GM21447 (cell line): ENCODE results near the gene CDC27.
"Not testable (repeated sequence)": the region's sequence is repeated elsewhere in the genome, so short reads cannot be mapped to it uniquely, and the experiment has no call there.

Experiments used
- ATAC-seq: cut with Tn5 transposase; IDR thresholded peaks from one replicate; pipeline ENCODE4 v1.9.1; 2021; ENCODE audit not compliant: unreplicated experiment

CDC27 gene, protein sequence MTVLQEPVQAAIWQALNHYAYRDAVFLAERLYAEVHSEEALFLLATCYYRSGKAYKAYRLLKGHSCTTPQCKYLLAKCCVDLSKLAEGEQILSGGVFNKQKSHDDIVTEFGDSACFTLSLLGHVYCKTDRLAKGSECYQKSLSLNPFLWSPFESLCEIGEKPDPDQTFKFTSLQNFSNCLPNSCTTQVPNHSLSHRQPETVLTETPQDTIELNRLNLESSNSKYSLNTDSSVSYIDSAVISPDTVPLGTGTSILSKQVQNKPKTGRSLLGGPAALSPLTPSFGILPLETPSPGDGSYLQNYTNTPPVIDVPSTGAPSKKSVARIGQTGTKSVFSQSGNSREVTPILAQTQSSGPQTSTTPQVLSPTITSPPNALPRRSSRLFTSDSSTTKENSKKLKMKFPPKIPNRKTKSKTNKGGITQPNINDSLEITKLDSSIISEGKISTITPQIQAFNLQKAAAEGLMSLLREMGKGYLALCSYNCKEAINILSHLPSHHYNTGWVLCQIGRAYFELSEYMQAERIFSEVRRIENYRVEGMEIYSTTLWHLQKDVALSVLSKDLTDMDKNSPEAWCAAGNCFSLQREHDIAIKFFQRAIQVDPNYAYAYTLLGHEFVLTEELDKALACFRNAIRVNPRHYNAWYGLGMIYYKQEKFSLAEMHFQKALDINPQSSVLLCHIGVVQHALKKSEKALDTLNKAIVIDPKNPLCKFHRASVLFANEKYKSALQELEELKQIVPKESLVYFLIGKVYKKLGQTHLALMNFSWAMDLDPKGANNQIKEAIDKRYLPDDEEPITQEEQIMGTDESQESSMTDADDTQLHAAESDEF

DNA sequence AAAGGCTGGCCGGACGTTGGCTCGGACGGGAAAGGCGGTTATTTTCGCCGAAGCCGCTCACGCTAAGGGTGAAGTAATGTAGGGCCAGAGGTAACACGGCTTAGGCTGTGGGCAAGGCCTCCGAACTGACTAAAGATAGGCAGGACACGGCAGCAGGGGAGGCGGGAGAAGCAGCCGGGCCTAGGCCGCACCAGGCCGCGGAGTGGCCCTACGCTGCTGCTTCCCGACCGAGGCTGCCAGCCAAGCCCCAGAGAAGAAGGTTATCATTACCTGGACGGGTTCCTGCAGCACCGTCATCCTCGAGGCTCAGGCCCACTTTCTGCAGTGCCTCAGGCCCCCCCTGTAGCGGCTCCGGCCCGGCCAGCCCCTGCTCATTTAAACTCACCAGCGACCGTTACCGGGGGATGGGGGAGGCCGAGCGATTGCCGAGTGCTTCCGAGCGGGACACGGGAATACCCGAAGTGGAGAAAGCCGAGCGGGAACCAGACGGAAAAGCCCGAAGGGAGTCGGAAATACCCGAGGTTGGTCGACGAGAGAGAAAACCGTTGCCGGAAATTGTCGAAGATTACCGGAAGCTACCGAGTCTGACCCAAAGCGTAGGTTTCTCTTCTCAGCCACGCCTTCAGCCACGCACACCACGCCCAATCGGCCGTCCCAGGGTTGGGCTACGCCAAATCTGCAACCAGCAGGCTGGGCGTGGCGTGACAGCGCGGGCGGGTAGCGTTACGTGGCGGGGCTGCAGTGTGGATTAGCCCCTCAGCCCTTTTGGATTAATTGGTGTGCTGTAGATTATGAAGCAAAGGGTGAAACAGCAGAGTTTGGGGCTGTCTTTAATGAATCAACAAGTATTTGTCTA lies at the start of gene CDC27:
TSS of gene CDC27 (minus strand) at position 420 of the 856 bp plus-strand sequence. CDS start at position 297, 123 bp downstream.
- ATAC-seq = peak; percentile 83

DNA sequence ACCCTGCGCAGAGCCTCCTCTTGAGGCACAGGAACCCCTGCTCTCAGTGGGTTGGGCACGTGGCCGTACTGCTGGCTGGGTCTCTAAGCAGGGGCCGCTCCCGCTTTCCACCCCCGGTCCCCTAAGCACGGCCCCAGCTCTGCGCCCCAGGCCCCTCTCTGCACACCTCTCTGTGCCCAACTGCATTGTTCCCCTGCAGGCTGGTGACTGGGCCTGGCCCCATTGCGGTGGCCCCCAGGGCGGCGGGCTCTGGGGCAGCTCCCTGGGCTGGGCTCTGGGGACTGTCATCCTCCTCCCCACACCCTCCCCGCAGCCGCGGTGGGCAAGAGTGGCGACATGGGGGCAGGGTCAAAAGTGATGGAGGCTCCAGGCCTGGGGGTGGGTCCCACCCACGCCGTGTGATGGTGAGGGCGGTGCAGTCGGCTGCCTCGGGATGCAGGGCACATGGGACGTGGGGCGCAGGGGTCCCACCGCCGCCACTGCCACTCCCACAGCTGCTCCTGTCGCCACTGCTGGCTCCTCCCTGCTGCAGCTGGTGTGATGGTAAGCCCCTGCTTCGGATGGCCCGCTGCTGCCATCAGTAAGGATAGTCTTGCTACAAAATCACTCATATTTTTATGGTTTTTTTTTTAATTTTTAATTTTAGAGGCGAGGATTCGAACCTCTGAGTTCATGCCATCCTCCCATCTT lies 49.4 kb upstream of the CDC27 start:
- no peak for ATAC-seq

DNA sequence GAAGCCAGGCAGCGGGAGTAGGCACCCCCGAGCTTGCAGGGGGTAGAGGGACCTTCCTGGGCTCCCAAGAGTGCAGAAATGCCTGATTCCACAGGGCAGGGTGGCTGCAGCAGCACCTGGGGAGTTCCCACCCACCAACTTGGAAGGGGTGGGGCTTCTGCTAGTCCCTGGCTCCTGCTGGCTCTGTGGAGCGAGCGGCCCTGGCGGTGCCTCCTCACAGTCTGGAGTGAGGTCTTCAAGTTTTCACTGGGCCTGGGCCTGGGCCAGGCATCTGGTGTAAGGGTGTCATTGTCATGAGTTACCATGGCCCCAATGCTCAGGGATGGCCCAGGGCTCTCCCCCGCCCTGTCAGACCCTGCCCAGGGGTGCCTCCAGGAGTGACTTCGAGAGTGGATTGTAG lies 48.7 kb upstream of the CDC27 start:
- ATAC-seq = no peak

DNA sequence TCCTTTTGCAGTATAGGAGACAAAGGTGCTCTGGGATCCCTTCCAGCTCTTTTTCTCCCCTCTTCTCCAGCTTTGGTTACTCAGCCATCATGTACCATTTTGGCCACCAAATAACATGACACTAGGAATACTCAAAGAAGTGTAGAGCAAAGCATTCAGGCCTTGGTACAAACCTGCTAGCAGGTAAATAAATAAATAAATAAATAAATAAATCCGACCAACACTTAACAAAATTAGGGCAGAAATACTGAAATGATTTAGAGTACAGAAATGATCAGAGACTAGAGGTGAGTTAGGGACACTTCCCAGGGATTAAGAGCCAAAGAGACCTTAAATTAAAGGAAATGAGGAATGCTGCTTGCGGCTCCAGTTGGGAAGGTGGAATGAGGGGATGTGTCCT lies 46.8 kb upstream of the CDC27 start:
- no peak for ATAC-seq

DNA sequence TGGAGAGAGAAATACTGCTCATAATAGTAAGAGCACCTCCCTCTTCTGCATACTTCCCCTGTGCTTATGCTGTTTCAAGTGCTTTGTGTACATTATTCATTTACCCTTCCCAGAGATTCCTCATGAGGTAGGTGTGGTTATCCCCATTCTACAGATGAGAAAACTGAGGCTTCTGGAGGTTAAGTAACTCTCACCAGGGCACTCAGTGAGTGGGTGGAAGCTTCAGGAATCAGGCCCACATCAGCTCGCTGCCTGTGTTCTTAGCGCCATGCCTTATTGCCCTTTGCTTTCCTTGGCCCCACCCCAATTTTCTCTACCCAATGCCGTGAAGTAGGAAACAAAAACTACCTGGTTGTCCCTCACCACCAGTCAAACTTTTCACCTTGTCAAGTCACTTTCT lies 46.4 kb upstream of the CDC27 start:
- no peak for ATAC-seq

DNA sequence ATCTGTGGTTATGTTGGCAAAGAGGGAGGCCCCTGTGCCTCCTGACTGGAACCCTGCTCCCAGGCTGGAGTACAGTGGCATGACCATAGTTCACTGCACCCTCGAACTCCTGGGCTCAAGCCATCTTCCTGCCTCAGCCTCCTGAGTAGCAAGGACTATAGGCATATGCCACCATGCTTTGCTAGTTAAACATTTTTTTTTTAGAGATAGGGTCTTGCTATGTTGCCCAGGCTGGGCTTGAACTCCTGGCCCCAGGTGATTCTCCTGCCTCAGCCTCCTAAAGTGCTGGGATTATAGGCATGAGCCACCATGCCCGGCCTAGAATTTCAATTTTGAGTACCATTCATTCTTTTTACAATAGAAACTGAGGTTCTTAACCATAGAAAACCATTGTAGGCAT lies 43.4 kb upstream of the CDC27 start:
- no peak for ATAC-seq

DNA sequence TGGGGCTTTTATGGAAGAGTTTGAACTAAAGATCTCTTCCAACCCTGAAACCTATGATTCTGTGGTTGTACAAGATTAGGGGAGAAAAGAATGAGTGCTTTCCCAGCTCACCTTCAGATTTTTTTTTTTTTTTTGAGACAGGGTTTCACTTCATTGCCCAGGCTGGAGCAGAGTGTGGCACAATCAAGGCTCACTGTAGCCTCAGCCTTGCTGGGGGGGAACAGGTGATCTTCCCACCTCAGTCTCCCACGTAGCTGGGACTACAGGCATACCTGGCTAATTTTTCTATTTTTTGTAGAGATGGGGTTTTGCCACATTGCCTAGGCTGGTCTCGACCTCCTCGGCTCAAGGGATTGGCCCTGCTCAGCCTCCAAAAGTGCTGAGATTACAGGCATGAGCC lies 42.8 kb upstream of the CDC27 start:
- ATAC-seq = no peak

DNA sequence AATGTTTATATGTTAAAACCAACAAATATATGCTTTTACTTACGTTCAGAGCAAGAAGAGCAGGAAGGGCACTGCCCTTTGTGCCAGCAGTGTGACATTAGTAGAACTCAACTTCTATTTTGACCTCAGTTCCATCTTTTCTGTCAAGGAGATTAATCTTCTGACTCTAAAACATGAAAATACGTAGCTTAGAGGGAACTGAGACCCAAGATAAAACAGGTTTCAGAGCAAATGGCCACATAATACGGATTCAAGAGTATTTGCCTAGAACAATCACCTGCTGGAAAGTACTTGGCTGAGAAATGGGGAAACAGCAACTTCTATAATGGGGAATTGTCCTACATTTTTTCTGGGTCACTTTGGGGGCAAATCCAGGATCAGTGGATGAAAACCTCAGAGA lies 42.2 kb upstream of the CDC27 start:
- no peak for ATAC-seq

DNA sequence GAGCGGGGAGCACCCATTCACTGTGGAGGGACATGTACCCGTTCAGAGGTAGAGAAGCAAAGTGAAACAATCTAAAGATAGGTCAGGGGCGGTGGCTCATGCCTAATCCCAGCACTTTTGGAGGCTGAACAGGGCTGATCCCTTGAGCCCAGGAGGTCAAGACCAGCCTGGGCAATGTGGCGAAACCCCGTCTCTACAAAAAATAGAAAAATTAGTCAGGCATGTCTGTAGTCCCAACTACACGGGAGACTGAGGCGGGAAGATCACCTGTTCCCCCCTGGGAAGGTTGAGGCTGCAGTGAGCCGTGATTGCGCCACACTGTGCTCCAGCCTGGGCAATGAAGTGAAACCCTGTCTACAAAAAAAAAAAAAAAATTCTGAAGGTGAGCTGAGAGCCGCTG lies 41.8 kb upstream of the CDC27 start:
- ATAC-seq = no peak

DNA sequence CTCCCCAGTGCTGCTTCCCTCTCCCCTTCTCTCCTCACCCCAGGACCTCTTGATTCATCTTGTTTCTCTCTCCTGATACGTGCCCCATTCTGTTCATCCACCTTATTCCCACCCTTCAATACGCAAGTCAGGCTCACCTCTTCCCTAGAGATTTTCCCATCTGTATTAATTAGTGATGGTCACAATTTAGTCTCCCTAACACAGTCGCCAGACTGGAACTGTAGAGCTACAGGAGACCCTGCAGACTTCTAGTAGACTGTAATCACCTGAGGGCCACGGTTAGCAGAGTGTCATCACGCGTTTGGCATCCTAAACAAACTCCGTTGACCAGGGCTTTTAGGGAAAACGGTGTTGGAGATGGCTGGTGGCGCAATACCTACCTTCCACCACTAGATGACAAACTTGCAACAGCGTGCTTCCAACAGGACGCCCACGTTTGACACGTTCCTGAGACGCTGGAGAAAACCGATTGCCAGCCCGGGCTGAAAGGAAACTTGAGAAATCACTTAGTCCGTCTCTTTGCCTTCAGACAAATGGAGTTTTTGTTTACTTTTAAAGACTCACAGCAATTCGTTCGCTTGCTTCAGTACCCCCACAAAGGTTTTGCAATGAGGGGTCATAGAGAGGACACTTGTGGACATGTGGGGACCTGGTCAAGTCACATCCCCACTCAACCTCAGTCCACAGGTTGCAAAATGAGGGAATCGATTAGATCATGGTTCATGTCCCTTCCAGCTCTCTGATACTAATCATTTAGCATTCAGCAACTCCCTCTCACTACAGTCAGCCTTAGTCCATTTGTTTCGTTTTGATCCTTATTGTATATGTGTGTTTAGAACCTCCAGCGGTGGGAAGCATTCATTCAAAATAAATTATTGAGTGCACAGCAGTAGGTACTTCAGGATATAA lies 40.7 kb upstream of the CDC27 start:
- peak; percentile 74 for ATAC-seq

DNA sequence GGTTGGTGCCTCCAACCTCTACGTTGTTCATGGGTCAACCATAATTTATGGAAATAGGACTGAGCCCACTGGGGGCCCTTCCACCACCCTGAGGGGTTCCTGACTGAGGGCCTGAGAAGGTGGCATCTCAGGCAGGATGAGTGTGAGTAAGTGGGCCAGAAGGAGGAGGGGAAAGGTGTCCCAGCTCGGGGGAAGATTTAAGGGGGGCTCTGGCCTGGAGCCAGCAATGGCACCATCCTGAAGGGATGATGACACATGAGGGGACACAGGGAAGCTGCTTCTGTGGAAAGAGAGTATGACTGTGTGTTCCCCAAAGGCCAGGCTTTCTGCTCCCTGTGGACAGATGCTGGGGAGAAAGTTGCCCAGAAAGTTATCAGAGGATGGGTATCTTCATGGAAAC lies 38.8 kb upstream of the CDC27 start:
- no peak for ATAC-seq

DNA sequence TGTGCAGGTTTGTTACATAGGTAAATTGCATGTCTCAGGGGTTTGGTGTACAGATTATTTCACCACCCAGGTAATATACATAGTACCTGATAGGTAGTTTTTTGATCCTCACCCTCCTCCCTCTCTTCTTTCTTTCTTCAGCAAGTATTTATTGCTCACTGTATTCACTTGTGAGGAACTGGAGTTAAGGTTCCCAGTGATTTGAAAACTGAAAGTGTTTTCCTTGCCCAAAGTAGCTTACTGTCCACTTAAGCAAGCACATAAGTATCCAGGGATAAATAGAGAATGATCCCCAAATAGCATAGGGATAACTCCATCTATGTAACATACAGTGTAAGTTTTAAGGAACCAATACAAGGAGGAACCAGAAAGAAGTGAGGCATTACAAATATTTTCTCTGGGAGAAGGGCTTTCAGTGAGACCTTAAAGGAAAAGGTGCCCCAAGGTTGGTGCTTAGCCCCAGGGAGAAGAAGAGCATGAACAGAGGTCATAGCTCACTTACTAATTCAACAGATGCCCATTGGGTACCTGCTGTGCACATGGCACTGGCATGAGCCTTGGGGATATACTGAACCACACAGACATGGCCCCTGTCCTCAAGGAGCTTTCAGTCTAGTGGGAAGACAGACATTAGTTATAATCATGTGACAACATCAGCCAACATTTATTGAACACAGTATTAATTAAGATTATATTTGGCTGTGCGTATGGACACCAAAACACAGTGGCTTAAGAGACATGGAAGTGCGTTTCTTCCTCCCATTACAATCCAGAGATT lies 37.0 kb upstream of the CDC27 start:
- ATAC-seq = no peak

DNA sequence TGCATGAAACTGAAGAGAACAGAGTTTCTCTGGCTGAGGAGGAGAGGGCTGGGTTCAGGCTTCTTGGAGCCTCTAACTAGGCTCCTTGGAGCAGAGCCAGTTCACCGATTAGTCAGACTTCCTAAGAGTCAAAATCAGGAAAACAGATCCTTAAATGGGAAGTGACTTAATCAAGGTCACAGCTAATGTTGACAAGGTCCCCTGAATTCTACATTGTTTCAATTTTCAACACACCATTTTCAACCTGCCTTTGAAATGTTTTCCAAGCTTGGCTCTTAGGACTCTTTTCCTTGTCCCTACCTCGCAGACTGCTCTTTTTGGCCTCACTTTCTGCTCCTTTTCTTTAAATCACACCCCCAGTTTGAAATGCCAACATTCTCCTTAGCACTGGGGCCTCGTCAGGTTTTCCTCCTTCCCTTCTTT lies 36.4 kb upstream of the CDC27 start:
- ATAC-seq = no peak

DNA sequence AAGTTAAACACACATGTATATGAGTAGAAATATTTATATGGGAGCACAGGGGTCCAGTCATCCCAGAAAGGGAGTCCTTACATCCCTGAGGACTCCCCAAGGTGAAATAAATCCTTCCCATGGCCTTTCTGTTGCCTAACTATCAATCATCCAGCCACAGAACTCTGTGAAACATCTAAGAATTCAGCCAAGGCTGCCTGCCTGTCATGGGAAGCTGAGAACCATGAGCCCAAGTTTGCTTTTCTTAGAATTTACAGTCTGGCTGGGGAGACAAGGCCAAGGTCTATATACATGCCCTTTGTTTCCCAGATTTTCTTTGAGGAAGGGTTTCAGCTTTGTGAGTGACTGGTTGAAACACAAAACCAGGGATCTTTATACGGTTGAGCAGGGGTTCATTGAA lies 35.9 kb upstream of the CDC27 start:
- ATAC-seq = no peak

DNA sequence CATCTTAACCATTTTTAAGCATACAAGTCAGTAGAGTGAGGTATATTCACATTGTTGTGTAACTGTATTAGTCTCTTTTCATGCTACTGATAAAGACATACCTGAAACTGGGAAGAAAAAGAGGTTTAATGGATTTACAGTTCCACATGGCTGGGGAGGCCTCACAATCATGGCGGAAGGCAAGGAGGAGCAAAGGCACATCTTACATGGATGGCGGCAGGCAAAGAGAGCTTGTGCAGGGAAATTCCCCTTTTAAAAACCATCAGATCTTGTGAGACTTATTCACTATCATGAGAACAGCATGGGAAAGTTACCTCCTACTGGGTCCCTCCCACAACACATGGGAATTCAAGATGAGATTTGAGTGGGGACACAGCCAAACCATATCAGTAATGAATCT lies 35.0 kb upstream of the CDC27 start:
- ATAC-seq = not testable (repeated sequence)

DNA sequence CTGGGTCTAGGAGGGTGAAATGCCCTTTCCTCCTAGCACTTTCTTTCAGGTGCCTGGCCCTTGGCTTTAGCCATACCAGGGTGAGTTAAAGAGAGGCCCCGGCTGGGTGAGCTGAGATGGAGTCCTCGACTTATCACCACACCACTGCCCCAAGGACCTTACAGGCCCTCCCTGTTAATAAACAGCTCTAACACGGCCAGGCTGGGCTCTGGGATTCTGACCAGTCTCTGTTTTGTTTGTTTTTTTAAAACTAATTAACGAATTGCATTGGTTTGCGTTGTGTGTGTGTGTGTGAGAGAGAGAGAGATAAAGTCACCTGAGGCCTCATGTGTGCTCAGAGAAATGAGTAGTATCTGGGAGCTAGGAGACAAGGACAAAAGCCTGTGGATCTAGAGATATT lies 34.4 kb upstream of the CDC27 start:
- ATAC-seq = no peak

DNA sequence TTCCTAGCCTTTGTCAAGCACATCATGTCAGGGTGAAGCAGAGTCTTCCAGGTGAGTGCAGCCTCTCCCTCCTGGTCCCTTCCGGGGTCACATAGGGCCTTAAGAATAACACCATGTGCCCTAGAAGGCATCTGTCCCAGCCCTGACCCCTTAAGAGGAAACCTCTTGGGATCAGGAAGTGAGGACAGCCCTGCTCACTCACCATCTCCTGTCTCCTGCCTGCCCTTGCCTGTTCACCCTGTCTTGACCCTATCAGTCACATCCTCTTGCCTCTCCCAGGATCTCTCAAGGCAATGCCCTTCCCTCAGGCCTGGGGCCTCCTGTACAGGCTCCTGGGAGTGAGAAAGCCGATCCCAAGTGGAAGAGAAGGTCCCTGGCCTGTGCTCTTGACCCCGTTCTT lies 33.9 kb upstream of the CDC27 start:
- ATAC-seq = no peak

DNA sequence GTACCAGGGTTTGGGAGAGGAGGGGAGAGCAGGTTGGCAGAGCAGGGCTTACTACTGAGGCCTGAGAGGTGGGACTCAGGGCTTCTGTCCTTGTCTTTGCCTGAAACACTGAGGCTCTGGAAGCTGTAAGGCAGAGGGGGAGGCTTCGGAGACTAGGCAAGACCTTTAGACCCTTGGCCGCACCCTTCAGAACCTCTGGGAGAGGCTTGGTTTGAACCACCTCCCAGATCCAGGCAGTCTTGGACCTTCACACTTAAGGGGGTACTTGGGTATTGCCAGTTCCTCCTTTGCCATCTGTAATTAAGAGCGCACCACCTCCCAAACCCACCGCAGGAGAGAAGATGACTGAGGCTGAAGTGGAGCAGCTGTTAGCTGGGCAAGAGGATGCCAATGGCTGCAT lies 33.0 kb upstream of the CDC27 start:
- no peak for ATAC-seq

DNA sequence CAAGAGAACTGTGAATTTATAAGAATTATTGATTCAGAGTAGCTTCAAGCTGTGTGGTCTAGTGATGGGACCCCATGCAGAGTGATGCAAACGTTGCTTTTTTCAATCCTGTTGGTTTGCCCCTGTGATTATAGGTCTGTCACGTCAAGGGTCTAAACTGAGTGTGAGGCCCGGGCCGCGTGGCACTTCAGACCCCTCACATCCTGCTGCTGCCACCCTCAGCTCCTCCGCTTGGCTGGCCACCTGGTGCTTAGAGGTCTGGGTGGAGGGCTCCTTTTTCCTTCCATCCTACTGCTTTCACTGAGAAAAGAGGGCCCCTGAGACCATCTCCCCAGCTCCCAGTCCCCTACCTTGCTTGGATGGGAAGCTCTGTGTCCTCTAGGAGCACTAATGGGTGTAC lies 32.1 kb upstream of the CDC27 start:
- no peak for ATAC-seq
